Prostate gland (tissue), 2 donors: ENCODE measurements around the gene EPC2. TPM values are rescaled to one million over a fixed set of nuclear protein-coding genes. Genes with fewer than 3 reads are reported as not detected.

Experiments used
- DNase-seq: peaks from one replicate; pipeline ENCODE4 v3.0.0-alpha.2; 2019; ENCODE audit warnings: low spot score
- H3K27ac ChIP-seq, 2 donors: fragments of 200-600 bp; sonication (generic); 2 replicates each; pipeline ENCODE4 v1.5.1; 2017 to 2019
- H3K27me3 ChIP-seq: fragments of 200-600 bp; sonication (generic); replicated peaks from 2 replicates; pipeline ENCODE4 v1.5.1; 2019; ENCODE audit not compliant: insufficient read depth
- H3K36me3 ChIP-seq, 2 donors: fragments of 200-600 bp; sonication (generic); 1 replicate in 1 of 2; 2 replicates in 1 of 2; pipeline versions ENCODE4 v1.5.1 to v1.8.1; 2017 to 2019
- H3K4me1 ChIP-seq: fragments of 200-600 bp; sonication (generic); replicated peaks from 2 replicates; pipeline ENCODE4 v1.5.1; 2019
- H3K4me3 ChIP-seq, 2 donors: fragments of 200-600 bp; sonication (generic); 2 replicates each; pipeline ENCODE4 v1.5.1; 2017 to 2019
- H3K9me3 ChIP-seq: fragments of 200-600 bp; sonication (generic); 2 replicates; pipeline ENCODE4 v1.5.1; 2017
- POLR2A ChIP-seq: fragments of 450-650 bp; IDR thresholded peaks from one replicate; pipeline ENCODE4 v1.6.1; 2016; ENCODE audit warnings: antibody characterized with exemption, mild to moderate bottlenecking
- POLR2AphosphoS5 ChIP-seq: sonication (generic); formaldehyde crosslinking; IDR thresholded peaks from one replicate; pipeline ENCODE4 v1.6.1; 2017; ENCODE audit warnings: antibody characterized with exemption
- WGBS: methylation state at CpG from one replicate; pipeline ENCODE4 v1.1.5; 2018; 5-methylcytosine and 5-hydroxymethylcytosine counted together
- intact Hi-C: fragments of 100-400 bp; cut with DNase I; formaldehyde crosslinking; loops from one replicate; pipeline ENCODE4 v1.14.2; 2022
- total RNA-seq, 2 donors: library from RNA; depleted of rRNA; stranded (reverse); fragments of >200 nt; gene quantifications; one replicate each; pipeline ENCODE4 v1.1.0, GENCODE V29; 2016
- TF ChIP-seq, protein P1 (sequence below), 4 experiments: fragments of 200-600 bp in 2 of 4; fragments of 450-650 bp in 2 of 4; sonication (generic) in 2 of 4; IDR thresholded peaks; 1 replicate in 3 of 4; 2 replicates in 1 of 4; pipeline ENCODE4 v1.5.1; 2016 to 2019; ENCODE audit warnings: antibody characterized with exemption in 4 of 4, mild to moderate bottlenecking in 2 of 4, moderate library complexity in 2 of 4

EPC2 gene
- total RNA-seq, 2 donors from 2014 or later: 27.2 to 40.2 TPM

DNA sequence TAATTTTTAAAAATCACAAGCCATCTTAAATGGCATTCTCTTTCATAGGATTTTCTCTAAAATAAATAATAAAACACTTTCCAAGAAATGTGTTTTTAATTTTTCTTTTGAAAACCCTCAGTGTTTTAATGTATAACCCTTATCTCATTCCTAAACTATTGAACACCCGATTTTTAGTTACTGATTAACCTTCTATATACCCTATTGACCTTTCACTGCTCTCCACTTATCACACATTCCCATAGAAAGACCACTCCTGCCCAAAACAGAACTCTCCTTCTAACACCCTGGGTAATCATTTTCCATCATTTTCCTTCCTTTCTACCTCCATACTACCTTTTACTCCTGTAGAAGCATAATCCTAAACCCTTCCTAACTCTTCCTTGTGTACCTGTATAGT lies 102.4 kb downstream of the EPC2 start:
- no peaks in the 10 kb centered on the region for H3K27me3 ChIP-seq
- 50% methylated on average over 1 of the region's 1 CpG for WGBS

DNA sequence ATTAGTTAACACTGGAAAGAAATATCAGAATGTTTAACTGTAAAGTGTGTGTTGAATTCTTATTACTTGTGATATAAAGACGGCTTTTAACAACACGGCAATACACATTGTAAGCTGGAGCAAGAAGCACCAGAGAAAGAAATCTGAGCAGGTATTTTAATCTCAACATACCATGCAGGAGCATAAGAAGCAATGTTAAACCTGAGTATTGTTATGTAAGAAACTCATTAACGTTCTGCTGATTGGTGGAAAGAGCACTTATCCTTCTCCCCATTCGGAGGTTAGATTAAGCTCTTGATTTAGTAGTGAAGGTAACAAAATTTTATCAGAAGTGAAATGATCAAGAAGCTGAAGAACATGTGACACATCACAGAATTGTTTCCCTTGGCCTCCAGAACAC lies 107.4 kb downstream of the EPC2 start:
- DNase-seq: no peak
- H3K9me3 ChIP-seq: no peaks in the 10 kb centered on the region
- no peaks in the 10 kb centered on the region for H3K27me3 ChIP-seq
- 84% methylated on average over 4 of the region's 4 CpGs for WGBS
- intact Hi-C loops: no loop called here
- H3K27ac ChIP-seq: no peak overlapping the region
- no peaks in the 10 kb centered on the region for H3K4me1 ChIP-seq
- no peak overlapping the region for H3K4me3 ChIP-seq
- H3K36me3 ChIP-seq: no peaks in the 10 kb centered on the region
- TF ChIP-seq POLR2AphosphoS5 (no peak), POLR2A (no peak)
- TF ChIP-seq, protein P1, sequence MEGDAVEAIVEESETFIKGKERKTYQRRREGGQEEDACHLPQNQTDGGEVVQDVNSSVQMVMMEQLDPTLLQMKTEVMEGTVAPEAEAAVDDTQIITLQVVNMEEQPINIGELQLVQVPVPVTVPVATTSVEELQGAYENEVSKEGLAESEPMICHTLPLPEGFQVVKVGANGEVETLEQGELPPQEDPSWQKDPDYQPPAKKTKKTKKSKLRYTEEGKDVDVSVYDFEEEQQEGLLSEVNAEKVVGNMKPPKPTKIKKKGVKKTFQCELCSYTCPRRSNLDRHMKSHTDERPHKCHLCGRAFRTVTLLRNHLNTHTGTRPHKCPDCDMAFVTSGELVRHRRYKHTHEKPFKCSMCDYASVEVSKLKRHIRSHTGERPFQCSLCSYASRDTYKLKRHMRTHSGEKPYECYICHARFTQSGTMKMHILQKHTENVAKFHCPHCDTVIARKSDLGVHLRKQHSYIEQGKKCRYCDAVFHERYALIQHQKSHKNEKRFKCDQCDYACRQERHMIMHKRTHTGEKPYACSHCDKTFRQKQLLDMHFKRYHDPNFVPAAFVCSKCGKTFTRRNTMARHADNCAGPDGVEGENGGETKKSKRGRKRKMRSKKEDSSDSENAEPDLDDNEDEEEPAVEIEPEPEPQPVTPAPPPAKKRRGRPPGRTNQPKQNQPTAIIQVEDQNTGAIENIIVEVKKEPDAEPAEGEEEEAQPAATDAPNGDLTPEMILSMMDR (IDR thresholded peaks at IDR 0.05): no peak

More for the DNA sequence above, 102.4 kb downstream of the EPC2 start:
- intact Hi-C loops: no loop called here
- no peaks in the 10 kb centered on the region for H3K36me3 ChIP-seq
- DNase-seq: no peak
- no peaks in the 10 kb centered on the region for H3K9me3 ChIP-seq
- H3K27ac ChIP-seq: no peak overlapping the region
- TF ChIP-seq POLR2AphosphoS5 (no peak), POLR2A (no peak)
- TF ChIP-seq, protein P1 (IDR thresholded peaks at IDR 0.05): no peak
- H3K4me3 ChIP-seq: no peak overlapping the region
- H3K4me1 ChIP-seq: no peaks in the 10 kb centered on the region

DNA sequence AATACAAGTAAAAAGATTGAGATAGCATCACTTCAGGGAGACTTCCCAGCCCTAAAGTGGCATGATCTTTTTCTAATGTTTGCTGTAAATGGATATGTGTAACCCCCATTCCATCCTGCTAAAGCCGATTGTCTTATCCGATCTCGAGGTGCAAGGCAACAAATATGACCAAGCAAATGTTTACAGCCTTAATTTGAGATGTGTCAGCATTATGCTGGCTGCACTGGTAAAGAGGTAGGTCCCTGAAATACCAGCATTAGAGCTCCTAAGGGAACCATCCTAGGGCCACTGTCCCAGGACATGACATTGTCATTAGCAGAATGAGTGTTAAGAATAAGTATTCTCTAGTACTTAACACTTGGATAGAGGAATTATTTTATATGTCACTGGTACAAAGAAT lies 108.4 kb downstream of the EPC2 start:
- intact Hi-C loops: no loop called here
- 91% methylated on average over 3 of the region's 3 CpGs for WGBS
- Histone ChIP-seq H3K27me3 (no peaks in the 10 kb centered on the region), H3K4me1 (no peaks in the 10 kb centered on the region), H3K9me3 (no peaks in the 10 kb centered on the region), H3K4me3 (no peak overlapping the region), H3K27ac (no peak overlapping the region), H3K36me3 (no peaks in the 10 kb centered on the region)
- no peak for DNase-seq
- TF ChIP-seq POLR2A (no peak), POLR2AphosphoS5 (no peak)
- TF ChIP-seq, protein P1 (IDR thresholded peaks at IDR 0.05): no peak

DNA sequence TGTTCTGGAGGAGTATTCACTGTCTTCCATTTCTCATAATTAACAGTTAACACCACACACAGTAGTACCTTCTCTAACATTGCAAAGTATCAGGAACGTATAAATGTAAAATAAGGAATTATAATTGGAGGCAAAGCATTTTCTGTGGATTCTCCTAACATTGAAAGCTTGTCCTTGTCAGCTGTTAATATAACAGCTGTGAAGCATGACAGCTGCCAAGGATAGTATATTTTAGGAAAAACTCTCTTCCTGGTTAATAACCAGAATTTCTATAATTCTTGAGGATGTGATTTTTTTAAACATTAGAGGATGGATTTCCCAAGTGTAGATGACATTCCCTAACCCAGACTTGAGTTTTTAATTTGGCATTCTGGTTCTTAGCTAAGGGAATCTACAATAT lies 110.3 kb downstream of the EPC2 start:
- no peak for DNase-seq
- no peak for TF ChIP-seq POLR2A
- no peaks in the 10 kb centered on the region for H3K9me3 ChIP-seq
- H3K27me3 ChIP-seq: no peaks in the 10 kb centered on the region
- H3K27ac ChIP-seq: no peak overlapping the region
- intact Hi-C loops: no loop called here
- H3K4me1 ChIP-seq: no peaks in the 10 kb centered on the region
- H3K36me3 ChIP-seq: no peaks in the 10 kb centered on the region
- WGBS: 96% methylated on average over 1 of the region's 1 CpG
- H3K4me3 ChIP-seq: no peak overlapping the region

DNA sequence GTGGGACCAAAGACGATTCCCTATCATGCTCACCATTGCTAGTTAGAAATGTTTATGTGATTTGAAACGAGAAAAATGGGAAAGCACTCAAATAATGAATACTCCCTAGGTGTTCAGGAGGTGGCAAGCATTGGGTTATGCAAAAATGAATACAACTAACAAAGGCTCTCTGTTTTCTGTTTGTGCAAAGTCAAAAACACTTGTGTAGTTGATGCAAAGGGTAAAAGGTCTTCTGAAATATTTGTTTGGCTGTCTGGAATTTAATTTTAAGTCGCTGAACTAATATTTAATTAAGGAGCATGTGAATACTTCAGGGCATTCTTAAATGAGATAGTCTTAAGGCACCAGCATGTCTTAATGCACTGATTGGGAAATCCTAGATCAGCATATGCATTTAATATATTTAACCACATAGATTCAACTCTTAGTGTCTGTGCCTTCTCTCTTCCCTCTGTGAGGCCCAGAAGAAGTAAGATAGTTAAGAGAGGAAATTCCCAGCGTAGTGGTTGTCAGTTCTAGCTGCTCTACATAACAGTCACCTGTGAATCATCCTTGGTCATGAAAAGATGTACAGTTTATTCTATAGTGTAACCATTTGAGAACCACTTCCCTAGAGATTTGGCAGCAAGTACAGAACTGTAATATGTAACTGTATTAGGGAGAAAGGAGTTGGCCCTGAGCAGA lies 111.9 kb downstream of the EPC2 start:
- H3K27me3 ChIP-seq: no peaks in the 10 kb centered on the region
- no peaks in the 10 kb centered on the region for H3K4me1 ChIP-seq
- no peak overlapping the region for H3K4me3 ChIP-seq
- no peaks in the 10 kb centered on the region for H3K9me3 ChIP-seq
- 73% methylated on average over 4 of the region's 4 CpGs for WGBS
- DNase-seq: no peak
- H3K27ac ChIP-seq: no peak overlapping the region
- TF ChIP-seq POLR2A (no peak), POLR2AphosphoS5 (no peak)
- TF ChIP-seq, protein P1 (IDR thresholded peaks at IDR 0.05): no peak
- no peaks in the 10 kb centered on the region for H3K36me3 ChIP-seq
- intact Hi-C loops: no loop called here
